Measurements from ENCODE around the gene OR9Q1. TPM values are rescaled to one million over a fixed set of nuclear protein-coding genes. Genes with fewer than 3 reads are reported as not detected.

Gene OR9Q1
- total and polyA plus RNA-seq, 2 experiments from 2014 or later = not detected

DNA sequence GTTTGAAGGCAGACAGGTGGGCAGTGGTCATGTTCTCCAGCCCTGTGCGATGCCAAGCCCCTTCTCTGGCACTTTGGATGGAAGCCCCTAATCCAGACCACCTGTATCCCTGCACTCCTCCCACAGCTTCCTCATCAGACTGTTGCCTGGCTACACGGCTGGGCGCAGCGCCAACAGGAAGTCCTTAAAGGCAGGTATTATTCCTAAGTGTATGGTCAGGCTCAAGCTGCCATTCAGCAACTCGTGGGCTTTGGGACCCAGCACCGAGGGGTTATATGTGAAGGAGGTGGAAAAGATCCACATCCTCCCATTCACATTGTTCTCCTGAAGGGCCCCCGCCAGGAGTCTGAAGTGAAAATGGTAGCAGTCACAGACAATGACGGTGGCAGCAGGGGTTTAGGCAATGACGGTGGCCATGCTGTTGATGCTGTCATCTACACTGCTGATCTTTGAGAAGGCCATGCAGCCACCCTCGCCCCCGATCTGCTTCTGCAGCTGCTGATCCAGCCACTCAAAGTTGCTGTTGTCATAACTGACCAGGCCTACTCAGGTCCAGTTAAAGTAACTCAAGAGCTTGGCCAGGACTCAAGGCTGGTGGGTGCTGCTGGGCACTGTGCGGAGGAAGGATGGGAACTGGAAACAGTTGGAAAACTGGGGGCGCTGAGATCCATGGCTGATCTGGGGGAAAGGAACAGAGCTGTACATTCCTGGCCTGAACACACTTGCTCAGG lies 34.8 kb downstream of the OR9Q1 start:
- DNase-seq (ENCODE audit: low spot score) (no peak), ATAC-seq (no peak; the same call in 2 of the 3 replicates)
- H3K27me3 ChIP-seq (ENCODE audit: insufficient read depth) = no peaks in the 10 kb centered on the region
- H3K4me1 ChIP-seq (ENCODE audit: insufficient read depth) = peaks cover 28% of the 10 kb centered on the region
- H3K4me3 ChIP-seq = no peak overlapping the region
- Mint-ChIP-seq H3K36me3 (ENCODE audit: low read depth) (no peaks in the 10 kb centered on the region), H3K4me3 (no peak overlapping the region; the same call in 2 of the 3 replicates), H3K4me1 (peaks cover 41% of the 10 kb centered on the region), H3K9me3 (peaks cover 3% of the 10 kb centered on the region; the same call in 2 of the 3 replicates), H3K27ac (peak overlapping the region; percentile 94), H3K27me3 (ENCODE audit: insufficient read depth, low read depth, poor library complexity) (peaks cover 3% of the 10 kb centered on the region)
- H3K27ac ChIP-seq (ENCODE audit: low read depth) = no peak overlapping the region; the same call in 1 of the 2 replicates
- no peak for TF ChIP-seq POLR2AphosphoS5 (IDR thresholded peaks at IDR 0.05; ENCODE audit: low read depth)
- no peak for TF ChIP-seq JUNB (IDR thresholded peaks at IDR 0.05; ENCODE audit: unreplicated experiment)
- no peak for TF ChIP-seq STAT1 (IDR thresholded peaks at IDR 0.05; ENCODE audit: unreplicated experiment)
- TF ChIP-seq, protein P1, sequence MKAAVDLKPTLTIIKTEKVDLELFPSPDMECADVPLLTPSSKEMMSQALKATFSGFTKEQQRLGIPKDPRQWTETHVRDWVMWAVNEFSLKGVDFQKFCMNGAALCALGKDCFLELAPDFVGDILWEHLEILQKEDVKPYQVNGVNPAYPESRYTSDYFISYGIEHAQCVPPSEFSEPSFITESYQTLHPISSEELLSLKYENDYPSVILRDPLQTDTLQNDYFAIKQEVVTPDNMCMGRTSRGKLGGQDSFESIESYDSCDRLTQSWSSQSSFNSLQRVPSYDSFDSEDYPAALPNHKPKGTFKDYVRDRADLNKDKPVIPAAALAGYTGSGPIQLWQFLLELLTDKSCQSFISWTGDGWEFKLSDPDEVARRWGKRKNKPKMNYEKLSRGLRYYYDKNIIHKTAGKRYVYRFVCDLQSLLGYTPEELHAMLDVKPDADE (IDR thresholded peaks at IDR 0.05) = no peak
- TF ChIP-seq CREB1 (CRISPR knock-in tag; IDR thresholded peaks at IDR 0.05; ENCODE audit: low read depth) = no peak
- TF ChIP-seq ZNF331 (CRISPR knock-in tag; IDR thresholded peaks at IDR 0.05; ENCODE audit: low read depth) = no peak
- no peak for TF ChIP-seq EZH2 (IDR thresholded peaks at IDR 0.05; ENCODE audit: low read depth, unreplicated experiment)
- TF ChIP-seq, protein P2, sequence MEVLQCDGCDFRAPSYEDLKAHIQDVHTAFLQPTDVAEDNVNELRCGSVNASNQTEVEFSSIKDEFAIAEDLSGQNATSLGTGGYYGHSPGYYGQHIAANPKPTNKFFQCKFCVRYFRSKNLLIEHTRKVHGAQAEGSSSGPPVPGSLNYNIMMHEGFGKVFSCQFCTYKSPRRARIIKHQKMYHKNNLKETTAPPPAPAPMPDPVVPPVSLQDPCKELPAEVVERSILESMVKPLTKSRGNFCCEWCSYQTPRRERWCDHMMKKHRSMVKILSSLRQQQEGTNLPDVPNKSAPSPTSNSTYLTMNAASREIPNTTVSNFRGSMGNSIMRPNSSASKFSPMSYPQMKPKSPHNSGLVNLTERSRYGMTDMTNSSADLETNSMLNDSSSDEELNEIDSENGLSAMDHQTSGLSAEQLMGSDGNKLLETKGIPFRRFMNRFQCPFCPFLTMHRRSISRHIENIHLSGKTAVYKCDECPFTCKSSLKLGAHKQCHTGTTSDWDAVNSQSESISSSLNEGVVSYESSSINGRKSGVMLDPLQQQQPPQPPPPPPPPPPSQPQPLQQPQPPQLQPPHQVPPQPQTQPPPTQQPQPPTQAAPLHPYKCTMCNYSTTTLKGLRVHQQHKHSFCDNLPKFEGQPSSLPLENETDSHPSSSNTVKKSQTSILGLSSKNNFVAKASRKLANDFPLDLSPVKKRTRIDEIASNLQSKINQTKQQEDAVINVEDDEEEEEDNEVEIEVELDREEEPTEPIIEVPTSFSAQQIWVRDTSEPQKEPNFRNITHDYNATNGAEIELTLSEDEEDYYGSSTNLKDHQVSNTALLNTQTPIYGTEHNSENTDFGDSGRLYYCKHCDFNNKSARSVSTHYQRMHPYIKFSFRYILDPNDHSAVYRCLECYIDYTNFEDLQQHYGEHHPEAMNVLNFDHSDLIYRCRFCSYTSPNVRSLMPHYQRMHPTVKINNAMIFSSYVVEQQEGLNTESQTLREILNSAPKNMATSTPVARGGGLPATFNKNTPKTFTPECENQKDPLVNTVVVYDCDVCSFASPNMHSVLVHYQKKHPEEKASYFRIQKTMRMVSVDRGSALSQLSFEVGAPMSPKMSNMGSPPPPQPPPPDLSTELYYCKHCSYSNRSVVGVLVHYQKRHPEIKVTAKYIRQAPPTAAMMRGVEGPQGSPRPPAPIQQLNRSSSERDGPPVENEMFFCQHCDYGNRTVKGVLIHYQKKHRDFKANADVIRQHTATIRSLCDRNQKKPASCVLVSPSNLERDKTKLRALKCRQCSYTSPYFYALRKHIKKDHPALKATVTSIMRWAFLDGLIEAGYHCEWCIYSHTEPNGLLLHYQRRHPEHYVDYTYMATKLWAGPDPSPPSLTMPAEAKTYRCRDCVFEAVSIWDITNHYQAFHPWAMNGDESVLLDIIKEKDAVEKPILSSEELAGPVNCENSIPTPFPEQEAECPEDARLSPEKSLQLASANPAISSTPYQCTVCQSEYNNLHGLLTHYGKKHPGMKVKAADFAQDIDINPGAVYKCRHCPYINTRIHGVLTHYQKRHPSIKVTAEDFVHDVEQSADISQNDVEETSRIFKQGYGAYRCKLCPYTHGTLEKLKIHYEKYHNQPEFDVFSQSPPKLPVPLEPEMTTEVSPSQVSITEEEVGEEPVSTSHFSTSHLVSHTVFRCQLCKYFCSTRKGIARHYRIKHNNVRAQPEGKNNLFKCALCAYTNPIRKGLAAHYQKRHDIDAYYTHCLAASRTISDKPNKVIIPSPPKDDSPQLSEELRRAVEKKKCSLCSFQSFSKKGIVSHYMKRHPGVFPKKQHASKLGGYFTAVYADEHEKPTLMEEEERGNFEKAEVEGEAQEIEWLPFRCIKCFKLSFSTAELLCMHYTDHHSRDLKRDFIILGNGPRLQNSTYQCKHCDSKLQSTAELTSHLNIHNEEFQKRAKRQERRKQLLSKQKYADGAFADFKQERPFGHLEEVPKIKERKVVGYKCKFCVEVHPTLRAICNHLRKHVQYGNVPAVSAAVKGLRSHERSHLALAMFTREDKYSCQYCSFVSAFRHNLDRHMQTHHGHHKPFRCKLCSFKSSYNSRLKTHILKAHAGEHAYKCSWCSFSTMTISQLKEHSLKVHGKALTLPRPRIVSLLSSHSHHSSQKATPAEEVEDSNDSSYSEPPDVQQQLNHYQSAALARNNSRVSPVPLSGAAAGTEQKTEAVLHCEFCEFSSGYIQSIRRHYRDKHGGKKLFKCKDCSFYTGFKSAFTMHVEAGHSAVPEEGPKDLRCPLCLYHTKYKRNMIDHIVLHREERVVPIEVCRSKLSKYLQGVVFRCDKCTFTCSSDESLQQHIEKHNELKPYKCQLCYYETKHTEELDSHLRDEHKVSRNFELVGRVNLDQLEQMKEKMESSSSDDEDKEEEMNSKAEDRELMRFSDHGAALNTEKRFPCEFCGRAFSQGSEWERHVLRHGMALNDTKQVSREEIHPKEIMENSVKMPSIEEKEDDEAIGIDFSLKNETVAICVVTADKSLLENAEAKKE (CRISPR knock-in tag; IDR thresholded peaks at IDR 0.05) = no peak
- TF ChIP-seq, protein P3, sequence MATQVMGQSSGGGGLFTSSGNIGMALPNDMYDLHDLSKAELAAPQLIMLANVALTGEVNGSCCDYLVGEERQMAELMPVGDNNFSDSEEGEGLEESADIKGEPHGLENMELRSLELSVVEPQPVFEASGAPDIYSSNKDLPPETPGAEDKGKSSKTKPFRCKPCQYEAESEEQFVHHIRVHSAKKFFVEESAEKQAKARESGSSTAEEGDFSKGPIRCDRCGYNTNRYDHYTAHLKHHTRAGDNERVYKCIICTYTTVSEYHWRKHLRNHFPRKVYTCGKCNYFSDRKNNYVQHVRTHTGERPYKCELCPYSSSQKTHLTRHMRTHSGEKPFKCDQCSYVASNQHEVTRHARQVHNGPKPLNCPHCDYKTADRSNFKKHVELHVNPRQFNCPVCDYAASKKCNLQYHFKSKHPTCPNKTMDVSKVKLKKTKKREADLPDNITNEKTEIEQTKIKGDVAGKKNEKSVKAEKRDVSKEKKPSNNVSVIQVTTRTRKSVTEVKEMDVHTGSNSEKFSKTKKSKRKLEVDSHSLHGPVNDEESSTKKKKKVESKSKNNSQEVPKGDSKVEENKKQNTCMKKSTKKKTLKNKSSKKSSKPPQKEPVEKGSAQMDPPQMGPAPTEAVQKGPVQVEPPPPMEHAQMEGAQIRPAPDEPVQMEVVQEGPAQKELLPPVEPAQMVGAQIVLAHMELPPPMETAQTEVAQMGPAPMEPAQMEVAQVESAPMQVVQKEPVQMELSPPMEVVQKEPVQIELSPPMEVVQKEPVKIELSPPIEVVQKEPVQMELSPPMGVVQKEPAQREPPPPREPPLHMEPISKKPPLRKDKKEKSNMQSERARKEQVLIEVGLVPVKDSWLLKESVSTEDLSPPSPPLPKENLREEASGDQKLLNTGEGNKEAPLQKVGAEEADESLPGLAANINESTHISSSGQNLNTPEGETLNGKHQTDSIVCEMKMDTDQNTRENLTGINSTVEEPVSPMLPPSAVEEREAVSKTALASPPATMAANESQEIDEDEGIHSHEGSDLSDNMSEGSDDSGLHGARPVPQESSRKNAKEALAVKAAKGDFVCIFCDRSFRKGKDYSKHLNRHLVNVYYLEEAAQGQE (IDR thresholded peaks at IDR 0.05; ENCODE audit: unreplicated experiment) = no peak
- TF ChIP-seq CTCF (conservative IDR thresholded peaks at IDR 0.05; ENCODE audit: low read depth in 2 of 2) = no peak
- no peaks in the 10 kb centered on the region for H3K36me3 ChIP-seq (ENCODE audit: insufficient read depth)
- no peak overlapping the region for H3K4me2 ChIP-seq
- peak overlapping the region; percentile 79 for H2AFZ ChIP-seq
- no peaks in the 10 kb centered on the region for H3K9me2 ChIP-seq (ENCODE audit: insufficient read depth)
- no peaks in the 10 kb centered on the region for H4K20me1 ChIP-seq (replicated peaks; ENCODE audit: insufficient read depth)
- H3F3A ChIP-seq (replicated peaks; ENCODE audit: low read depth) = no peaks in the 10 kb centered on the region
- no peaks in the 10 kb centered on the region for H3K79me2 ChIP-seq (replicated peaks; ENCODE audit: insufficient read depth)

All from GM23338 (cell line).